SK-N-SH (cell line): ENCODE data around the gene ZNF747. TPM values are rescaled to one million over a fixed set of nuclear protein-coding genes. Genes with fewer than 3 reads are reported as not detected.

Experiments
- CTCF ChIA-PET: fragments of 300-600, 350-600 bp; formaldehyde crosslinking; extraction: SDS; loops from one replicate; lab custom pipeline; 2021; lab: Yijun Ruan, JAX
- POLR2A ChIA-PET: fragments of 350-600 bp; sonication (Branson Sonifier 250); formaldehyde crosslinking; extraction: SDS; loops from one replicate; lab custom pipeline; 2020; ENCODE audit warnings: antibody characterized with exemption, inconsistent platforms; lab: Yijun Ruan, JAX
- DNase-seq: peaks from one replicate; pipeline ENCODE4 v3.0.0; 2012
- H2AFZ ChIP-seq: fragments of 200-600 bp; sonication (generic); 2 replicates; pipeline ENCODE4 v1.8.1; 2016; ENCODE audit warnings: antibody characterized with exemption, mild to moderate bottlenecking, low read depth
- H3F3A ChIP-seq: fragments of 200-600 bp; sonication (generic); replicated peaks from 2 replicates; pipeline ENCODE3; 2016; ENCODE audit warnings: antibody characterized with exemption, mild to moderate bottlenecking; ENCODE audit not compliant: insufficient read depth
- H3K27ac ChIP-seq, 2 experiments: fragments of 200-500 bp in 1 of 2; fragments of 200-600 bp in 1 of 2; sonication (Bioruptor generic) in 1 of 2; sonication (generic), shearing (Covaris generic) in 1 of 2; 2 replicates each; pipeline versions ENCODE4 v1.5.1 to v1.6.1; 2014 to 2016; ENCODE audit warnings: low read depth in 2 of 2, inconsistent platforms in 1 of 2, low read length in 1 of 2, mild to moderate bottlenecking in 1 of 2, mixed read lengths in 1 of 2
- H3K27me3 ChIP-seq: fragments of 200-600 bp; sonication (generic), shearing (Covaris generic); 2 replicates; pipeline ENCODE4 v1.6.1; 2016; ENCODE audit warnings: mixed run types; ENCODE audit not compliant: insufficient read depth
- H3K36me3 ChIP-seq, 2 experiments: fragments of 200-500 bp in 1 of 2; fragments of 200-600 bp in 1 of 2; sonication (Bioruptor generic) in 1 of 2; sonication (generic) in 1 of 2; replicated peaks in 1 of 2; 2 replicates each; pipeline versions ENCODE3 to v1.5.1; 2014 to 2016; ENCODE audit warnings: low read length in 1 of 2, mild to moderate bottlenecking in 1 of 2; ENCODE audit not compliant: insufficient read depth in 2 of 2, control insufficient read depth in 1 of 2
- H3K4me1 ChIP-seq, 2 experiments: fragments of 200-500 bp in 1 of 2; fragments of 200-600 bp in 1 of 2; sonication (Bioruptor generic) in 1 of 2; sonication (generic), shearing (Covaris generic) in 1 of 2; 2 replicates each; pipeline versions ENCODE4 v1.5.1 to v1.6.1; 2014 to 2016; ENCODE audit warnings: low read depth in 1 of 2, low read length in 1 of 2, mixed run types in 1 of 2; ENCODE audit not compliant: insufficient read depth in 2 of 2, control insufficient read depth in 1 of 2
- H3K4me2 ChIP-seq: fragments of 200-600 bp; sonication (generic), shearing (Covaris generic); 2 replicates; pipeline ENCODE4 v1.6.1; 2017; ENCODE audit warnings: mixed run types
- H3K4me3 ChIP-seq, 2 experiments: fragments of 200-500 bp in 1 of 2; fragments of 200-600 bp in 1 of 2; sonication (Bioruptor generic) in 1 of 2; sonication (generic), shearing (Covaris generic) in 1 of 2; 2 replicates each; pipeline versions ENCODE4 v1.5.1 to v1.8.1; 2014 to 2016; ENCODE audit warnings: low read depth in 2 of 2, inconsistent platforms in 1 of 2, low read length in 1 of 2, mild to moderate bottlenecking in 1 of 2, mixed read lengths in 1 of 2, moderate library complexity in 1 of 2
- H3K79me2 ChIP-seq: fragments of 200-600 bp; sonication (generic); 2 replicates; pipeline ENCODE4 v1.8.1; 2017; ENCODE audit warnings: mild to moderate bottlenecking; ENCODE audit not compliant: insufficient read depth
- H3K9ac ChIP-seq: fragments of 200-600 bp; sonication (generic); 2 replicates; pipeline ENCODE4 v1.6.1; 2017; ENCODE audit warnings: mixed run types
- H3K9me2 ChIP-seq: fragments of 200-600 bp; sonication (generic); 2 replicates; pipeline ENCODE4 v1.6.1; 2017; ENCODE audit warnings: mixed run types
- H3K9me3 ChIP-seq: fragments of 200-600 bp; sonication (generic); 2 replicates; pipeline ENCODE4 v1.6.1; 2017; ENCODE audit warnings: mixed run types, mild to moderate bottlenecking, moderate library complexity
- H4K20me1 ChIP-seq: fragments of 200-600 bp; sonication (generic); 2 replicates; pipeline ENCODE4 v1.6.1; 2017; ENCODE audit warnings: mild to moderate bottlenecking, mixed run types; ENCODE audit not compliant: insufficient read depth
- CHD2 ChIP-seq: fragments of 150-350 bp; IDR thresholded peaks from 2 replicates; pipeline ENCODE4 v1.6.1; 2018; ENCODE audit warnings: low read length; ENCODE audit not compliant: partially characterized antibody
- EP300 ChIP-seq, 2 experiments: IDR thresholded peaks; 2 replicates each; pipeline versions ENCODE4 v1.4.0 to v1.6.1; 2012; ENCODE audit warnings: borderline replicate concordance in 1 of 2, low read depth in 1 of 2, low read length in 1 of 2
- FOSL2 ChIP-seq: IDR thresholded peaks from 2 replicates; pipeline ENCODE4 v1.4.0; 2012; ENCODE audit warnings: low read depth, mild to moderate bottlenecking, moderate library complexity, borderline replicate concordance
- GATA2 ChIP-seq: sonication (generic); formaldehyde crosslinking; IDR thresholded peaks from 2 replicates; pipeline ENCODE4 v1.5.0; 2020; ENCODE audit warnings: mild to moderate bottlenecking, missing genetic modification reagents
- JUND ChIP-seq: IDR thresholded peaks from 2 replicates; pipeline ENCODE4 v1.4.0; 2012
- MXI1 ChIP-seq: IDR thresholded peaks from 2 replicates; pipeline ENCODE4 v1.6.1; 2012; ENCODE audit warnings: mild to moderate bottlenecking, low read depth, low read length, improper control_type of control experiment
- NFIC ChIP-seq: IDR thresholded peaks from 2 replicates; pipeline ENCODE4 v1.4.0; 2012; ENCODE audit warnings: borderline replicate concordance
- POLR2AphosphoS5 ChIP-seq: IDR thresholded peaks from 2 replicates; pipeline ENCODE4 v1.6.1; 2012; ENCODE audit warnings: low read depth, low read length
- RCOR1 ChIP-seq: fragments of 150-350 bp; IDR thresholded peaks from 2 replicates; pipeline ENCODE4 v1.6.1; 2017; ENCODE audit warnings: antibody characterized with exemption, low read length
- SIN3A ChIP-seq: IDR thresholded peaks from 2 replicates; pipeline ENCODE4 v1.6.1; 2012; ENCODE audit warnings: low read depth, mild to moderate bottlenecking, low read length, moderate library complexity, borderline replicate concordance
- SMC3 ChIP-seq: IDR thresholded peaks from 2 replicates; pipeline ENCODE4 v1.6.1; 2012; ENCODE audit warnings: low read depth, low read length, improper control_type of control experiment
- TCF12 ChIP-seq: IDR thresholded peaks from 2 replicates; pipeline ENCODE4 v1.4.0; 2012
- YY1 ChIP-seq: IDR thresholded peaks from 2 replicates; pipeline ENCODE4 v1.4.0; 2012; ENCODE audit warnings: low read depth, mild to moderate bottlenecking
- WGBS: methylation state at CpG from one replicate; pipeline ENCODE4 v1.1.6; 2017; ENCODE audit warnings: low lambda C conversion rate; 5-methylcytosine and 5-hydroxymethylcytosine counted together
- polyA plus RNA-seq, 3 experiments: library from polyadenylated mRNA; depleted of rRNA; stranded (reverse); fragments of >200 nt; gene quantifications; 2 replicates each; pipeline ENCODE4 v1.2.3, GENCODE V29; 2012
- TF ChIP-seq, protein P1 (sequence below): IDR thresholded peaks from 2 replicates; pipeline ENCODE4; 2012
- TF ChIP-seq, protein P2 (sequence below): fragments of 150-350 bp; IDR thresholded peaks from 2 replicates; pipeline ENCODE4 v1.6.1; 2017; ENCODE audit warnings: antibody characterized with exemption, low read length, low read depth, borderline replicate concordance
- TF ChIP-seq, protein P3 (sequence below): IDR thresholded peaks from 2 replicates; pipeline ENCODE4 v1.4.0; 2012; ENCODE audit warnings: low read depth, borderline replicate concordance
- TF ChIP-seq, protein P4 (sequence below): IDR thresholded peaks from 2 replicates; pipeline ENCODE4 v1.6.1; 2012; ENCODE audit warnings: mild to moderate bottlenecking, low read depth, low read length, moderate library complexity

The ZNF747 gene
- polyA plus RNA-seq, 1 of the 3 experiments (the other 2 are of a cell fraction), result 5.8 TPM

DNA sequence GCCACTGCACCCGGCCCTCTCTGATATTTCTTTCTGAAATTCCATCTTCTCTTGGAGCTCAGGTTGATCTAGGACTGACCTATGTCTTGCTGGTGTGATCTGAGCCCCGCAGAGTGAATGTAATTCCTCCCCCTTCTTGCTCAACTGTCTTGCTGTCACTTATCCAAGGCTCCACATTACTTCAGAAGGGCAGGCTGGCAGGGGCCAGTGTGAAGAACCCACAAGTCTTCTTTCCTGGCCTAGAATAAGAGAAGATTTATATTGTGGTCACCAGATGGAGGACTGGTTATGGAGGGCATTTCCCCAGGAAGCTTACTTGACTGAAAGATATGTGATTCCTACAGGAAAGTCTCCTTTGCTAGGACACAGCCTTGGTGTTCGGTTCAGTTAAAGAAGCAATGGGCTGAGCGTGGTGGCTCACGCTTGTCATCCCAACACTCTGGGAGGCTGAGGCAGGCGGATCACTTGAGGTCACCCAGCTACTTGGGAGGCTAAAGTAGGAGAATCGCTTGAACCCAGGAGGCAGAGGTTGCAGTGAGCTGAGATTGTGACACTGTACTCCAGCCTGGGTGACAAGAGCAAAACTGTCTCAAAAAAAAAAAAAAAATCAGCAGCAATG lies 48.7 kb downstream of the ZNF747 start:
- TF ChIP-seq, protein P1, sequence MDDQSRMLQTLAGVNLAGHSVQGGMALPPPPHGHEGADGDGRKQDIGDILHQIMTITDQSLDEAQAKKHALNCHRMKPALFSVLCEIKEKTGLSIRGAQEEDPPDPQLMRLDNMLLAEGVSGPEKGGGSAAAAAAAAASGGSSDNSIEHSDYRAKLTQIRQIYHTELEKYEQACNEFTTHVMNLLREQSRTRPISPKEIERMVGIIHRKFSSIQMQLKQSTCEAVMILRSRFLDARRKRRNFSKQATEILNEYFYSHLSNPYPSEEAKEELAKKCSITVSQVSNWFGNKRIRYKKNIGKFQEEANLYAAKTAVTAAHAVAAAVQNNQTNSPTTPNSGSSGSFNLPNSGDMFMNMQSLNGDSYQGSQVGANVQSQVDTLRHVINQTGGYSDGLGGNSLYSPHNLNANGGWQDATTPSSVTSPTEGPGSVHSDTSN, result 0 out of 2 replicates have a peak, but pooled peaks have one; percentile 12
- TF ChIP-seq EP300 (IDR thresholded peaks at IDR 0.05; ENCODE audit: borderline replicate concordance in 1 of 2, low read depth in 1 of 2, low read length in 1 of 2), result no peak
- no peaks in the 10 kb centered on the region for H3K4me1 ChIP-seq
- H2AFZ ChIP-seq, result no peak overlapping the region; the same call in 1 of the 2 replicates
- 72% methylated on average over 7 of the region's 7 CpGs for WGBS
- ChIA-PET POLR2A (no interaction called here), CTCF (no interaction called here)
- no peak overlapping the region for H3K4me2 ChIP-seq
- no peak overlapping the region for H3K9ac ChIP-seq
- H3K9me3 ChIP-seq, result no peaks in the 10 kb centered on the region
- no peaks in the 10 kb centered on the region for H3F3A ChIP-seq
- H3K36me3 ChIP-seq, result no peaks in the 10 kb centered on the region
- no peaks in the 10 kb centered on the region for H4K20me1 ChIP-seq
- no peak for DNase-seq
- H3K79me2 ChIP-seq, result no peaks in the 10 kb centered on the region
- H3K4me3 ChIP-seq, result no peak overlapping the region
- H3K9me2 ChIP-seq, result no peaks in the 10 kb centered on the region
- H3K27ac ChIP-seq, result no peak overlapping the region
- H3K27me3 ChIP-seq, result no peaks in the 10 kb centered on the region

GRCh38 chr16:30484887-30485286 lies 49.8 kb downstream of the ZNF747 start:
- no peak overlapping the region for H3K27ac ChIP-seq
- no peaks in the 10 kb centered on the region for H3K36me3 ChIP-seq
- peaks cover 9% of the 10 kb centered on the region; the same call in 1 of the 2 replicates for H3K27me3 ChIP-seq
- H3K4me1 ChIP-seq, result no peaks in the 10 kb centered on the region
- TF ChIP-seq TCF12, result no peak
- no peak for TF ChIP-seq POLR2AphosphoS5
- TF ChIP-seq CHD2, result no peak
- no peak for TF ChIP-seq NFIC
- TF ChIP-seq RCOR1, result no peak
- no peak for TF ChIP-seq MXI1
- TF ChIP-seq YY1, result no peak
- TF ChIP-seq, protein P2, sequence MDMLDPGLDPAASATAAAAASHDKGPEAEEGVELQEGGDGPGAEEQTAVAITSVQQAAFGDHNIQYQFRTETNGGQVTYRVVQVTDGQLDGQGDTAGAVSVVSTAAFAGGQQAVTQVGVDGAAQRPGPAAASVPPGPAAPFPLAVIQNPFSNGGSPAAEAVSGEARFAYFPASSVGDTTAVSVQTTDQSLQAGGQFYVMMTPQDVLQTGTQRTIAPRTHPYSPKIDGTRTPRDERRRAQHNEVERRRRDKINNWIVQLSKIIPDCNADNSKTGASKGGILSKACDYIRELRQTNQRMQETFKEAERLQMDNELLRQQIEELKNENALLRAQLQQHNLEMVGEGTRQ, result no peak
- TF ChIP-seq SMC3, result no peak
- TF ChIP-seq JUND, result no peak
- TF ChIP-seq GATA2 (CRISPR knock-in tag), result no peak
- TF ChIP-seq, protein P3, sequence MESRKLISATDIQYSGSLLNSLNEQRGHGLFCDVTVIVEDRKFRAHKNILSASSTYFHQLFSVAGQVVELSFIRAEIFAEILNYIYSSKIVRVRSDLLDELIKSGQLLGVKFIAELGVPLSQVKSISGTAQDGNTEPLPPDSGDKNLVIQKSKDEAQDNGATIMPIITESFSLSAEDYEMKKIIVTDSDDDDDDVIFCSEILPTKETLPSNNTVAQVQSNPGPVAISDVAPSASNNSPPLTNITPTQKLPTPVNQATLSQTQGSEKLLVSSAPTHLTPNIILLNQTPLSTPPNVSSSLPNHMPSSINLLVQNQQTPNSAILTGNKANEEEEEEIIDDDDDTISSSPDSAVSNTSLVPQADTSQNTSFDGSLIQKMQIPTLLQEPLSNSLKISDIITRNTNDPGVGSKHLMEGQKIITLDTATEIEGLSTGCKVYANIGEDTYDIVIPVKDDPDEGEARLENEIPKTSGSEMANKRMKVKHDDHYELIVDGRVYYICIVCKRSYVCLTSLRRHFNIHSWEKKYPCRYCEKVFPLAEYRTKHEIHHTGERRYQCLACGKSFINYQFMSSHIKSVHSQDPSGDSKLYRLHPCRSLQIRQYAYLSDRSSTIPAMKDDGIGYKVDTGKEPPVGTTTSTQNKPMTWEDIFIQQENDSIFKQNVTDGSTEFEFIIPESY, result no peak
- TF ChIP-seq FOSL2, result no peak
- TF ChIP-seq, protein P1, result no peak
- no peak for TF ChIP-seq SIN3A
- TF ChIP-seq, protein P4, sequence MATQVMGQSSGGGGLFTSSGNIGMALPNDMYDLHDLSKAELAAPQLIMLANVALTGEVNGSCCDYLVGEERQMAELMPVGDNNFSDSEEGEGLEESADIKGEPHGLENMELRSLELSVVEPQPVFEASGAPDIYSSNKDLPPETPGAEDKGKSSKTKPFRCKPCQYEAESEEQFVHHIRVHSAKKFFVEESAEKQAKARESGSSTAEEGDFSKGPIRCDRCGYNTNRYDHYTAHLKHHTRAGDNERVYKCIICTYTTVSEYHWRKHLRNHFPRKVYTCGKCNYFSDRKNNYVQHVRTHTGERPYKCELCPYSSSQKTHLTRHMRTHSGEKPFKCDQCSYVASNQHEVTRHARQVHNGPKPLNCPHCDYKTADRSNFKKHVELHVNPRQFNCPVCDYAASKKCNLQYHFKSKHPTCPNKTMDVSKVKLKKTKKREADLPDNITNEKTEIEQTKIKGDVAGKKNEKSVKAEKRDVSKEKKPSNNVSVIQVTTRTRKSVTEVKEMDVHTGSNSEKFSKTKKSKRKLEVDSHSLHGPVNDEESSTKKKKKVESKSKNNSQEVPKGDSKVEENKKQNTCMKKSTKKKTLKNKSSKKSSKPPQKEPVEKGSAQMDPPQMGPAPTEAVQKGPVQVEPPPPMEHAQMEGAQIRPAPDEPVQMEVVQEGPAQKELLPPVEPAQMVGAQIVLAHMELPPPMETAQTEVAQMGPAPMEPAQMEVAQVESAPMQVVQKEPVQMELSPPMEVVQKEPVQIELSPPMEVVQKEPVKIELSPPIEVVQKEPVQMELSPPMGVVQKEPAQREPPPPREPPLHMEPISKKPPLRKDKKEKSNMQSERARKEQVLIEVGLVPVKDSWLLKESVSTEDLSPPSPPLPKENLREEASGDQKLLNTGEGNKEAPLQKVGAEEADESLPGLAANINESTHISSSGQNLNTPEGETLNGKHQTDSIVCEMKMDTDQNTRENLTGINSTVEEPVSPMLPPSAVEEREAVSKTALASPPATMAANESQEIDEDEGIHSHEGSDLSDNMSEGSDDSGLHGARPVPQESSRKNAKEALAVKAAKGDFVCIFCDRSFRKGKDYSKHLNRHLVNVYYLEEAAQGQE, result no peak
- no peaks in the 10 kb centered on the region for H3F3A ChIP-seq
- H2AFZ ChIP-seq, result no peak overlapping the region
- no peak overlapping the region for H3K4me3 ChIP-seq
- no peak overlapping the region for H3K9ac ChIP-seq
- no peak overlapping the region for H3K4me2 ChIP-seq
- H3K79me2 ChIP-seq, result no peaks in the 10 kb centered on the region
- no peaks in the 10 kb centered on the region for H3K9me2 ChIP-seq
- POLR2A ChIA-PET, result no interaction called here
- H3K9me3 ChIP-seq, result no peaks in the 10 kb centered on the region
- CTCF ChIA-PET, result interaction anchor here (1.6 kb wide), 1 partner anchor 36 kb away, joined by 4 read pairs; no protein-coding TSS in a partner anchor
- no peak for DNase-seq
- H4K20me1 ChIP-seq, result no peaks in the 10 kb centered on the region
